ENCODE data around the gene EMSY. TPM values are rescaled to one million over a fixed set of nuclear protein-coding genes. Genes with fewer than 3 reads are reported as not detected.
"Not testable (repeated sequence)": the region's sequence is repeated elsewhere in the genome, so short reads cannot be mapped to it uniquely, and the experiment has no call there.

The EMSY gene
- total RNA-seq, 1 donor from 2014 or later: 20.9 TPM

DNA sequence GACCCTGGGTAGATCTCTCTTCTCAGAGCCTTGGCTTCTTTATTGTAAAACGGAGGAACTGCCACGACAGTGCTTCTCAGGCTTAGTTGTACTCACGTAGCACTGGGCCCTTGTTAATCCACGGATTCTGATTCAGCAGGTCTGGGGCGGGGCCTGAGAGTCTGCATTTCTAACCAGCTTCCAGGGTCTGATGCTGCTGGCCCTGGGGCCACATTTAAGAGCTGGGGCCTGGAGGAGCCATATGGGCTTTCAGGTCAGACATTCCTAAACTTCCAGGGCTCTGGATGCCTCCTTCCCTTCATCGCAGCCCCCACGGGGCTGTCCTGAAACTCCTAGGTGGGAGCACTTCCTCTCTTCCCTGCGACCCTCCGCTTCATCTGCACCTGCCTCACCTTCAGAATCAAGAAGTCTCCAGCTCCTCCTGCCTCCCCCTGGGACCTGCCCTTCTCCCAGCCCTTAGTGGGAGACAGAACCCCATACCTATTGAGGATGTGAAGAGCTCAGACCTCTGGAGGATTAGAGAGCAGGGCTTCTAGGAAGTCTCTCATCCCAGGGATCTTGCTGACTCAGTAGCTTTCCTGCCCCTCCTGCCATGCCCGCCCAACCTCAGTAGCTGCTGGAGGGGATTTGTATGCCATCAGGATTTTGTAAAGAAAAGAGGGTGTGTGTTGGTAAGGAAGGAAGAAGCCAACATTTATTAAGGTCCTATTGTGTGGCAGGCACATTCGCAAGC, 133.3 kb downstream of the EMSY start:
- H3K4me3 ChIP-seq: no peak overlapping the region
- TF ChIP-seq, protein P1, sequence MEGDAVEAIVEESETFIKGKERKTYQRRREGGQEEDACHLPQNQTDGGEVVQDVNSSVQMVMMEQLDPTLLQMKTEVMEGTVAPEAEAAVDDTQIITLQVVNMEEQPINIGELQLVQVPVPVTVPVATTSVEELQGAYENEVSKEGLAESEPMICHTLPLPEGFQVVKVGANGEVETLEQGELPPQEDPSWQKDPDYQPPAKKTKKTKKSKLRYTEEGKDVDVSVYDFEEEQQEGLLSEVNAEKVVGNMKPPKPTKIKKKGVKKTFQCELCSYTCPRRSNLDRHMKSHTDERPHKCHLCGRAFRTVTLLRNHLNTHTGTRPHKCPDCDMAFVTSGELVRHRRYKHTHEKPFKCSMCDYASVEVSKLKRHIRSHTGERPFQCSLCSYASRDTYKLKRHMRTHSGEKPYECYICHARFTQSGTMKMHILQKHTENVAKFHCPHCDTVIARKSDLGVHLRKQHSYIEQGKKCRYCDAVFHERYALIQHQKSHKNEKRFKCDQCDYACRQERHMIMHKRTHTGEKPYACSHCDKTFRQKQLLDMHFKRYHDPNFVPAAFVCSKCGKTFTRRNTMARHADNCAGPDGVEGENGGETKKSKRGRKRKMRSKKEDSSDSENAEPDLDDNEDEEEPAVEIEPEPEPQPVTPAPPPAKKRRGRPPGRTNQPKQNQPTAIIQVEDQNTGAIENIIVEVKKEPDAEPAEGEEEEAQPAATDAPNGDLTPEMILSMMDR (IDR thresholded peaks at IDR 0.05): no peak
- H3K27me3 ChIP-seq: no peaks in the 10 kb centered on the region
- peak overlapping the region; percentile 67 for H3K27ac ChIP-seq
- no peak for ATAC-seq
- no peak for DNase-seq
- no peaks in the 10 kb centered on the region for H3K9me3 ChIP-seq
- intact Hi-C loops (cut with DNase I): no loop called here
- H3K4me1 ChIP-seq: peaks cover 21% of the 10 kb centered on the region
- H3K36me3 ChIP-seq: no peaks in the 10 kb centered on the region

DNA sequence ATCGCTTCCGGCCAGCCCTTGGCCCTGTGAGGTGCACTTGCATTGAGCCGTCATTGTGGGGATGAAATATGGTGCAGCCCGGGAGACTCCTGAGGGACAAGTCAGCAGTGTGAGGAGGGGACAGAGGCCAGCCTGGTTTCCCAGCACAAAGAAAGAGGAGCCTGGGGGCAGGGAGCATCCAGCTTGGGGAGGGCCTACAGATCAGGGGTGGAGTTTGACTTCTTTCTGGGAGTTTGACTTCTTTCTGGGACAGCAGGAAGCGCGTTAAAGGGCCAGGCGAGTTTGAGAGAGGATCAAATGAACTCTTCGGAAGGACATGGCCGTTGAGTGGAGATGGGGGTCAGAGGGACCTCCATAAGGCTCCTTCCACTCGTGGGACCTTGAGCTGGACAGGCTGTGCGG, 133.8 kb downstream of the EMSY start:
- Histone ChIP-seq H3K27me3 (no peaks in the 10 kb centered on the region), H3K36me3 (no peaks in the 10 kb centered on the region), H3K27ac (peak overlapping the region; percentile 67), H3K4me3 (no peak overlapping the region), H3K4me1 (peaks cover 21% of the 10 kb centered on the region), H3K9me3 (no peaks in the 10 kb centered on the region)
- DNase-seq (peak; percentile 68), ATAC-seq (peak; percentile 81)
- TF ChIP-seq, protein P1 (IDR thresholded peaks at IDR 0.05): no peak
- intact Hi-C loops (cut with DNase I): no loop called here

DNA sequence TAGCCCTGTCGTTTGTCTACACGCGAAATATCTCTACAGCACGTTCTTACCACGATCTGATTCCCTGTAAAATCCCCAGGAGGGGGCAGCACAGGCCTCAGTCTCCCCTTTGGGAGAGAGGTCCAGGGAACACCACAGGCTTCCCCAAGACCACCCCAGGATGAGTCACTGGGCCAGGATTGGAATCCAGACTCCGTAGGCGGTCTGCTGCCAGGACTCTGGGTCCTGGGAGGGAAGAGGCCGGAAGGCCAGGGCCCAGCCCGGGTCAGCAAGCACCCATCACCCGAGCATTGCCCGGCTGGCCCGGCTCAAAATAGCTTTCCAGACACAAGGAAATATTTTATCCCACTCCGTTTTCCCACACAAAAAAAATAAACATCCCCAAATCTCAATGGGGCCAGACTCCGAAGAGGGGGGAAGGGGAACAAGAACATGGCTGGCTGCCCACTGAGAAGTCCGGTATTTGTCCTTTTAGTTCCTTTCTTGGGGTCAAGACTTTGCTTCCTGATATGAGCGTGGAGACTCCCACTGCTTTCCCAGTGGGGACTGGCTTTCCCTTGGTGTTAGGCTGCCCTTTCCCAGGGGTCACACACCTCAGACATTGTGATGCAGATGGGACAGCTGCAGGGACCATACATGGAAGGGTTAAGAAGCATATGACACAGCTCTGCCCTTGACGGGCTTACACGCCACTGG, 134.4 kb downstream of the EMSY start:
- Histone ChIP-seq H3K9me3 (no peaks in the 10 kb centered on the region), H3K36me3 (no peaks in the 10 kb centered on the region), H3K27ac (peak overlapping the region; percentile 67), H3K27me3 (no peaks in the 10 kb centered on the region), H3K4me1 (peaks cover 21% of the 10 kb centered on the region), H3K4me3 (no peak overlapping the region)
- DNase-seq (no peak), ATAC-seq (peak; percentile 42)
- TF ChIP-seq, protein P1 (IDR thresholded peaks at IDR 0.05): peak; percentile 19
- intact Hi-C loops (cut with DNase I): no loop called here

DNA sequence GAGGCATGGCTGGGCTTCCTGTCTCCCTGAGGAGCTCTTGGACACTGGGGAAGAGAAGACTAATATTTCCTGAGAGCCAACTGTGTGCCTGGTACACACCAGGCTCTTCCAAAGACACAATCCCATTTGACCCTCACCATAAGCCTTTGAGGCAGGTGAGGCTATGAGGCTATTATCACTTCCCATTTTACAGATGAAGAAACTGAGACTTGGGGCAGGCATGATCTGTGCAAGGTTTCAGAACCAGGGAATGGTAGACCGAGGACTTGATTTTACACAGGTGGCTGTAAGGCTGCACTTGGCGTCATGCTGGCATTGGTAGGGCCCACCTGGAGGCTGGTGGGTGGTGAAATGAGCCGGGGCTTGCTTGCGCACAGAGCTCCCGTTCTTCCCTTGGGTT, 134.9 kb downstream of the EMSY start:
- H3K4me1 ChIP-seq: peaks cover 21% of the 10 kb centered on the region
- DNase-seq: no peak
- TF ChIP-seq, protein P1 (IDR thresholded peaks at IDR 0.05): no peak
- H3K27me3 ChIP-seq: no peaks in the 10 kb centered on the region
- no peak overlapping the region for H3K4me3 ChIP-seq
- H3K27ac ChIP-seq: peak overlapping the region; percentile 67
- intact Hi-C loops (cut with DNase I): no loop called here
- no peak for ATAC-seq
- no peaks in the 10 kb centered on the region for H3K36me3 ChIP-seq
- no peaks in the 10 kb centered on the region for H3K9me3 ChIP-seq

DNA sequence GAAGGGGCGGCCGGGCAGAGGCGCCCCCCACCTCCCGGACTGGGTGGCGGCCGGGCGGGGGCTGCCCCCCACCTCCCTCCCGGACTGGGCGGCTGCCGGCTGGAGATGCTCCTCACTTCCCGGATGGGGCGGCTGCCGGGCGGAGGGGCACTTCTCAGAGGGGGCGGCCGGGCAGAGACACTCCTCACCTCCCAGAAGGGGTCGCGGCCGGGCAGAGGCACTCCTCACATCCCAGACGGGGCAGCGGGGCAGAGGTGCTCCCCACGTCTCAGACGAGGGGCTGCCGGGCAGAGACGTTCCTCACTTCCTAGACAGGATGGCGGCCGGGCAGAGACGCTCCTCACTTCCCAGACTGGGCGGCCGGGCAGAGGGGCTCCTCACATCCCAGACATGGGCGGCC, 137.7 kb downstream of the EMSY start:
- ATAC-seq; H3K27me3 ChIP-seq; DNase-seq; H3K4me3 ChIP-seq; H3K36me3 ChIP-seq; H3K27ac ChIP-seq; H3K9me3 ChIP-seq; intact Hi-C loops (cut with DNase I): not testable (repeated sequence)
- peaks cover 19% of the 10 kb centered on the region for H3K4me1 ChIP-seq

DNA sequence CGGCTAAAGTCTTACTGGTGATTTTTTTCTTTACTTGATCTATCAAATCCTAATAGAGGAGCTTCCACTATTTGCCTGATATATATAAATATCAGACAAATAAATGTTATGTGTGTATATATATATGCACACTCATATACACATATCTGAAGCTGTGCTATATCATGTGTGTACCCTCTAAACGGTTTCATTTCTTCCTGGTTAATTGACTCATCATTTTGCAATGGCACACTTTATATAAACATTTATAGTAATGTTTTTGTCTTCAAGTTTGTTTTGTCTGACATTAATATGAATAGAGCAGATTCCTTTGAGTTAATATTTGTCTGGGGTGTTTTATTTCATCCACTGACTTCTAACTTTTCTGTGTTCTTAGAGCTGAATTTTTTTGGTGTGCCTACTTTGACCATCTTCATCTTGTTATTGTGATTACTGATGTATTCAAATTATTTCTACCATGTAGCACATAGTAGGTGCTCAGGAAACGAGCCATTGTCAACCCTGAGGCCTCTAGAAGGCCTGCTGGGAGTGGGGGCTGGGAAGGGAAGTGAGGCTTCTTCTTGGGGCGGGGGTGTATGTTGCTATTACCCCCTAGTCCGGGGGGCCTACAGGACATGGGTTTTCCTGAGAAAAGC, 143.1 kb downstream of the EMSY start:
- Histone ChIP-seq H3K9me3 (no peaks in the 10 kb centered on the region), H3K27me3 (no peaks in the 10 kb centered on the region), H3K4me3 (no peak overlapping the region), H3K27ac (peak overlapping the region; percentile 79), H3K4me1 (peaks cover 17% of the 10 kb centered on the region), H3K36me3 (no peaks in the 10 kb centered on the region)
- ATAC-seq: no peak
- DNase-seq: no peak
- intact Hi-C loops (cut with DNase I): no loop called here
- TF ChIP-seq, protein P1 (IDR thresholded peaks at IDR 0.05): no peak
